Progenitor cell of endocrine pancreas (in vitro differentiated cells): ENCODE results near the gene SEMA3E. TPM values are rescaled to one million over a fixed set of nuclear protein-coding genes. Genes with fewer than 3 reads are reported as not detected.
A peak's percentile ranks its signal among the peaks of the same experiment; 100 is the strongest.

Source experiments
- DNase-seq: peaks from one replicate; pipeline ENCODE4 v3.0.0; 2021; ENCODE audit warnings: low spot score; ENCODE audit not compliant: unreplicated experiment
- H3K27ac Mint-ChIP-seq: 2 replicates; pipeline ENCODE4 v1.8.0; 2021; ENCODE audit warnings: mild to moderate bottlenecking, moderate library complexity, mixed read lengths
- H3K27me3 Mint-ChIP-seq: 2 replicates; pipeline ENCODE4 v1.8.0; 2021; ENCODE audit warnings: mixed read lengths
- H3K36me3 Mint-ChIP-seq: 2 replicates; pipeline ENCODE4 v1.8.0; 2022; ENCODE audit warnings: mixed read lengths; ENCODE audit not compliant: insufficient read depth
- H3K4me1 Mint-ChIP-seq: 2 replicates; pipeline ENCODE4 v1.8.0; 2021; ENCODE audit warnings: low read depth, mixed read lengths
- H3K4me3 Mint-ChIP-seq: 2 replicates; pipeline ENCODE4 v1.8.0; 2021; ENCODE audit warnings: low read depth, mild to moderate bottlenecking, moderate library complexity, mixed read lengths
- H3K9me3 Mint-ChIP-seq: 2 replicates; pipeline ENCODE4 v1.8.0; 2021; ENCODE audit warnings: low read depth, mixed read lengths
- total RNA-seq: library from RNA; stranded (reverse); gene quantifications from 2 replicates; pipeline ENCODE4 v1.2.1, GENCODE V29; 2021
- TF ChIP-seq, protein P1 (sequence below): fragments of 200-600 bp; sonication (generic); IDR thresholded peaks from one replicate; pipeline ENCODE4 v1.5.0; 2021; ENCODE audit warnings: antibody characterized with exemption, mild to moderate bottlenecking; ENCODE audit not compliant: unreplicated experiment

The SEMA3E gene
- total RNA-seq, 1 donor from 2014 or later, result 1.1 TPM

GRCh38 chr7:83484266-83484665, 164.7 kb downstream of the SEMA3E start:
- Mint-ChIP-seq H3K4me1 (peaks cover 1% of the 10 kb centered on the region), H3K4me3 (no peak overlapping the region), H3K36me3 (no peaks in the 10 kb centered on the region), H3K27me3 (no peaks in the 10 kb centered on the region), H3K27ac (no peak overlapping the region), H3K9me3 (peaks cover 4% of the 10 kb centered on the region)
- DNase-seq, result no peak
- TF ChIP-seq, protein P1, sequence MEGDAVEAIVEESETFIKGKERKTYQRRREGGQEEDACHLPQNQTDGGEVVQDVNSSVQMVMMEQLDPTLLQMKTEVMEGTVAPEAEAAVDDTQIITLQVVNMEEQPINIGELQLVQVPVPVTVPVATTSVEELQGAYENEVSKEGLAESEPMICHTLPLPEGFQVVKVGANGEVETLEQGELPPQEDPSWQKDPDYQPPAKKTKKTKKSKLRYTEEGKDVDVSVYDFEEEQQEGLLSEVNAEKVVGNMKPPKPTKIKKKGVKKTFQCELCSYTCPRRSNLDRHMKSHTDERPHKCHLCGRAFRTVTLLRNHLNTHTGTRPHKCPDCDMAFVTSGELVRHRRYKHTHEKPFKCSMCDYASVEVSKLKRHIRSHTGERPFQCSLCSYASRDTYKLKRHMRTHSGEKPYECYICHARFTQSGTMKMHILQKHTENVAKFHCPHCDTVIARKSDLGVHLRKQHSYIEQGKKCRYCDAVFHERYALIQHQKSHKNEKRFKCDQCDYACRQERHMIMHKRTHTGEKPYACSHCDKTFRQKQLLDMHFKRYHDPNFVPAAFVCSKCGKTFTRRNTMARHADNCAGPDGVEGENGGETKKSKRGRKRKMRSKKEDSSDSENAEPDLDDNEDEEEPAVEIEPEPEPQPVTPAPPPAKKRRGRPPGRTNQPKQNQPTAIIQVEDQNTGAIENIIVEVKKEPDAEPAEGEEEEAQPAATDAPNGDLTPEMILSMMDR, result no peak

GRCh38 chr7:83478616-83479015, 170.3 kb downstream of the SEMA3E start:
- Mint-ChIP-seq H3K4me3 (no peak overlapping the region), H3K36me3 (no peaks in the 10 kb centered on the region), H3K27ac (no peak overlapping the region), H3K9me3 (peaks cover 4% of the 10 kb centered on the region), H3K27me3 (no peaks in the 10 kb centered on the region), H3K4me1 (peaks cover 1% of the 10 kb centered on the region)
- no peak for DNase-seq
- TF ChIP-seq, protein P1, result no peak

DNA sequence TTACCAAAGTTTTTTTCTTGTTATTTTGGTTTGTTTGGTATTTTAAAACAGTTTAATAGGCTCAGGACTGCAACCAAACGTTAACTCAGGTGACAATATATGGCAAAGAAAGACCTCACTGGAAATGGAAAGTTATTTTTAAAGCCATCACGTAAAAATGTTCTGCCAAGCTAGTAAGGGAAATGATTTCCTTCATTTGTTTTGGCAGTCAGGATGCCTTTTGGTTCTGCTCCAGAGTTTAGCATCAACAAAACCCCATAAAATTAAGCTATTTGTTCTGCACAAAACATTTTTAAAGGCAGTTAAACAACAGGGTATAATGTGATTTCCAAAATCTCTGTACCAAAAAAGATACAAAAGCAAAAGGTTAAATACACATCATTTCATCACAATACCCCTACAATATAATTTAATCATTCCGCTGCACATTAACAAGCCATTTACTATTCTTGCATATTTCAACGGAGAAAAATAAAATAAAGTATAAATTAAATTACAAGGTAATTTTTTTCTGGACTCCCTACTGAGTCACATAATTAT, 172.4 kb downstream of the SEMA3E start:
- TF ChIP-seq, protein P1, result no peak
- DNase-seq, result no peak
- H3K9me3 Mint-ChIP-seq, result no peaks in the 10 kb centered on the region
- no peaks in the 10 kb centered on the region for H3K27me3 Mint-ChIP-seq
- H3K36me3 Mint-ChIP-seq, result no peaks in the 10 kb centered on the region
- no peak overlapping the region for H3K4me3 Mint-ChIP-seq
- no peak overlapping the region for H3K27ac Mint-ChIP-seq
- no peaks in the 10 kb centered on the region for H3K4me1 Mint-ChIP-seq

GRCh38 chr7:83475420-83475819, 173.5 kb downstream of the SEMA3E start:
- no peak for DNase-seq

DNA sequence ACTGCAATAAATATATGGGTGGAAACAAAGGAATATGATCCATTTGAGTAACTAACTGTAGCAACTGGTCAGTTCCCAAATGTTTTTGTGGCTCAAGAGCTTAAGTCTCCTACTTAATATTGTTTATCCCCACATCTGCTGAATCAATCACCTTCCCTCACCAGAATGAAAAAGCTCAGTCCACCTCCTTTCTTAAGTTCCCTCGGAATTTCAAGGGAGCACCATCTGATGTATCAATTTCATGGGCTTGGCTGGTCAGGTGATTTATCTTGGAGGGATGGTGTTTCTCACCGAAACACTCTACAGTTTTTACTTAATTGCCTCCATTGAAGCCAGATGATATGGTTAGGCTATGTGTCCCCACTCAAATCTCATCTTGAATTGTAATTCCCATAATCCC, 176.6 kb downstream of the SEMA3E start:
- Mint-ChIP-seq H3K27ac (no peak overlapping the region), H3K9me3 (no peaks in the 10 kb centered on the region), H3K4me3 (no peak overlapping the region), H3K36me3 (no peaks in the 10 kb centered on the region), H3K4me1 (no peaks in the 10 kb centered on the region), H3K27me3 (no peaks in the 10 kb centered on the region)
- no peak for DNase-seq
- TF ChIP-seq, protein P1, result no peak

More at GRCh38 chr7:83475420-83475819, 173.5 kb downstream of the SEMA3E start:
- Mint-ChIP-seq H3K4me1 (no peaks in the 10 kb centered on the region), H3K9me3 (no peaks in the 10 kb centered on the region), H3K4me3 (no peak overlapping the region), H3K27ac (no peak overlapping the region), H3K27me3 (no peaks in the 10 kb centered on the region), H3K36me3 (no peaks in the 10 kb centered on the region)
- TF ChIP-seq, protein P1, result peak; percentile 21
